Stimulated activated CD4-positive, alpha-beta T cell treated with anti-CD3 and anti-CD28 coated beads, Interleukin-1b, Interleukin-23, amount 100 ng/mL, for 48 hours (primary cell): ENCODE measurements around the gene ACIN1.

Experiments used
- DNase-seq: peaks from one replicate; pipeline ENCODE4 v3.0.0-alpha.2; 2020

The ACIN1 gene

DNA sequence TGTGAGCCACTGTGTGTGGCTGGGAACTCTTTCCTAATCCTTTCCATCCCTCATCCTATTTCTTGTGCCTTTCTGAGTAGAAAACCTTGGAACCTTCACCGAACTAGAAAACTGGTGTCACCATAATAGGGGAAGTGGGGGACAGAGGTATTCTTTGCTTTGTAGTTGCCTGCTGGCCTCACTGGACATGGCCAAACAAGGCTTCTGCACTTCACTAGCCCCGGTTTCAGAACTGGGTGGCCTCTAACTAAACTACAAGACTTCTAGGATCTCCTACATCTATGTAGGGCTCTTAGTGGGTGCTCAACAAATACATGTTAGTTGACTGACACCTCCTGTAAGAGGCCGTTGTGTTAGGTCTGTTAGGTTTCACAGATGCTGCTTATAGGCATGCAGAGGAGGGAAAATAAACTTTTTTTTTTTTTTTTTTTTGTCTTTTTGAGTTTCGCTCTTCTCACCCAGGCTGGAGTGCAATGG is 10.4 kb upstream of the ACIN1 start:
- no peak for DNase-seq

- DNase-seq, result no peak
Observed at GRCh38 chr14:23104591-23105347, 9.8 kb upstream of the ACIN1 start, which contains the start of gene CIROP. CIROP (minus strand) TSS chr14:23104989; CDS start chr14:23104920, 69 bp downstream.

DNA sequence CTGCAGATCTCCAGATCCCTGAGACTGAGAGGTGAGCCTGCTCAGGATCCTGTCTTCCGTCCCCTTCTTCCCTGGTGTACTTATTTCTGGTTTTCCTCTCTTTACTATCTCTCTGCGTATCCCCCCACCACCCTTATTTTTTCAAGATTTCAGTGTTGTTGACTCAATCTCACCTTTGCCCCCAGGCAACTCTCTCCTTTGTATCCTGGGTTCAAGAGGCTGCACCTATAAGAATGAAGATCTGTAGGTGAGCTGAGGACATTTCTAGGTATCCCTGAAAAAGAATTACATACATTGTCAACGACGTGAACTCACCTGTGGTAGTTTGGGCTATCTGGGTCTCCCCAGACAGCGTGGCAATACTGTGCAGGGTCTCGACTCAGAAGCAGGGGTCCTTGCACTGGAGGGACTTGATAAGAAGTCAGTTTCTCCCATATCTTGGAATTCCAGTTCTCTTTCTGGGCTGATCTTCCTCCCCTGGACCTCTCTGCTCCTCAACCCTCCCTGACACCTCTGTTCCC is 9.2 kb upstream of the ACIN1 start:
- DNase-seq, result no peak

- DNase-seq, result no peak
Observed at GRCh38 chr14:23103581-23103980, 8.6 kb upstream of the ACIN1 start.

DNA sequence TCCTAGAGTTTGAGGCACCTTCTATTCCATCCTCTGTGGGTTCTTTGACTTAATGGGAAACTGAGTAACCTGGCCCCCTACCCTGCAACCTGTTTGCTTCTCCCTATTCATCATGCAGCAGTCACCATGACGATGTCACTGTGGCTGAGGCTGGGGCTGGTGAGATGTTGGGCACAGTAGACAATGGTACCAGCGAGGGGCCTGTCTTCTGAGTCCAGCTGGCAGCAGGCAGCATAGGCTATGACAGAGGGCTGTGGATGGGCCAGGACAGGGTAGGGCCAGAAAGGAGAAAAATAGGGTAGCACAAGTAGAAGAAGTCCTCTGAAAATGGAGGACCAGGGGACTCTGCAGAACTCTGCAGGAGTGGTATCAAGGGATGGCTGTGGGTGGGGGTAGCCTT is 7.9 kb upstream of the ACIN1 start:
- no peak for DNase-seq

DNA sequence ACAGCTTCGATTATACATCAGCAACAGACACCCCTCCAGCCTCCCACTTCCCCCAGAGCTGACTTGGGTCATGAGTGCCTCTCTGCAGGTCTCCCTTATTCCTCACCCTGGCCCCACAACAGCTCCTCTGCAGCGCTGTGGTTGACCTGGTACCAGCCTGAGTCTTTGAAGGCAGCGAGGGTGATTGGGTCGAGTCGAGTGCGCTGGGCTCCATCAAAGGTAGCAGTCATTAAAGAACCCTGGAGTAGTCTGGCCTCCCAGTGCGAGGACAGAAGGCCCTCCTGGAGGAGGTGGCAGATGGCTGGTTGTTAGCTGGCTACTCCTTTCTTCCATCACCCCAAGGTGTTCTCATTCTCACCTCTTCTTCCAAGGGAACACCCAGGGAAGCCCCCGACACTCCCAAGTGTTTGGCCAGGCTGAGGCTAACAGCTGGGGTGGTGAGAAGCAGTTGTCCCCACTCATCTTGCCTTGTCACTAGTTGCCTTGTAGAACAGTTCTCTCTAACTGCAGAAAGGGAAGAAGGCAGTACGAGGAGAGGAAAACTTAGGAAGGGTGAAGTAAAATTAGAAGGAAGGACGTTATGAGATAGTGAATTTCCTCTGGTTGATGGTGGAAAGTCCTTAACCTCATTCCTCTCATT is 7.2 kb upstream of the ACIN1 start:
- DNase-seq, result no peak

DNA sequence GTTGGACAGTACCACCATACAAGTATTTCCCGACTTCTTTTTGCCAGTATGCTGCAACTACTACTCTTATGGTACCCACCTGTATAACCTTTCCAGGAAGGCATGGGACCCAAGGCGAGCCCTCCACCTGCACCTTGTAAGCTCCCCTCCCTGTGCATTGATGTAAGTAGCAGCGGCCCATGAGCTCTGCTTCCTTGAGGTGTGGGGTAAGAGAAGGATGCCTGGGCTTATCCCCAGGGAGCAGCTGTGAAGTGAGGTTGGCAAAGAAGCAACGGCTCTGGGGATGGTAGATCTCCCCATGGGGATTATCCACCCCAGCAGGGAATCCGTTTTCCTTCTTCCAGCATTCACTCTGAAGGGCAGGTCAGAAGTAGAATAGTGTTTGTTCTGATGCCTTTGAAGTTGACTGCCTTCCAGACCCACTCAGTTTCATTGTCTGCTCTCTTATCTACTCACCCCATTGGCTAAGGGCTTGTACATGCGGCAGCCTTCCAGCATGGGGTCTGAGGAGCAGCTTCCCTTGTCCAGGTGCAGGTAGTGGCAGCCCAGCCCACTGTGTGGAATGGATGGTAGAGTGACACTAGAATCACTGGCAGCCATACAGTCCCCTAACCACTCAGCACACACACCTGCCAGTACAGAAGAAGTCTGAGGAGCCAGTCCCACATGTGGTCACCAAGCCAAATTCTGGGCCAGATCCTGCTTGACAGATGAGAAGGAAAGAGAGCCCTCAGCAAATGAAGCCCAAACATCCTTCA is 6.5 kb upstream of the ACIN1 start:
- no peak for DNase-seq

DNA sequence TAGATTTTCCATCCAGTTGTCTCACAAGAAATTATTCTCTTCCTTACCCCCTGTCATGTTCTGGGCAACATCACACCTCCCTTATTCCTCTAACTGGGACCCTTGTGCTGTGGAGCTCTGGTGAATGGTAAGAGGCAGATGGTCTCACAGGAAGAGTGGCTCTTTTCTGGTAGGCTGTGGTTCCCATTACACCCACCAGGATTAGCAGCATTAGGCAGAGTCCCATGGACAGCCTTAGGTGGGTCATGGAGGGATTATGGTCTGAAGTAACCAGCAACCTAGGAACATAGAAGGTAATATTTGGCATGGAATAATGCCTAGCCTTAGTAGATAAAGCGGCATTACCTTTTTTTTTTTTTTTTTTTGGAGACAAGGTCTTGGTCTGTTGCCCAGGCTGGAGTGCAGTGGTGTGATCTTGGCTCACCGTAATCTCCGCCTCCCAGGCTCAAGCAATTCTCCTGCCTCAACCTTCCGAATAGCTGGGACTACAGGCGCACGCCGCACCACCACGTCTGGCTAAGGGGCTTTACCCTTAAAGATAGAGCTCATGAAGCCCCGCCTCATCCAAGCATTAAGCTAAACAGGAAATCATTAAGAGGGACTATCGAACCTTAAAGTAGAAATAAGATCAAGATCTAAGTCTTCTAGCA is 4.4 kb upstream of the ACIN1 start:
- no peak for DNase-seq

- no peak for DNase-seq
Observed at GRCh38 chr14:23097786-23098185, 2.9 kb upstream of the ACIN1 start.

- peak; percentile 99 for DNase-seq
Observed at GRCh38 chr14:23095196-23096108, 516 bp upstream of the ACIN1 start, which contains the start of gene C14orf119. C14orf119 (plus strand) TSS chr14:23095505; CDS start chr14:23097659, 2,154 bp downstream.

GRCh38 chr14:23093991-23094665 is 808 bp downstream of the ACIN1 start:
- no peak for DNase-seq

- DNase-seq, result no peak
Observed at GRCh38 chr14:23093526-23093925, 1.4 kb downstream of the ACIN1 start.

- DNase-seq, result no peak
Observed at GRCh38 chr14:23093104-23093503, 1.8 kb downstream of the ACIN1 start.

DNA sequence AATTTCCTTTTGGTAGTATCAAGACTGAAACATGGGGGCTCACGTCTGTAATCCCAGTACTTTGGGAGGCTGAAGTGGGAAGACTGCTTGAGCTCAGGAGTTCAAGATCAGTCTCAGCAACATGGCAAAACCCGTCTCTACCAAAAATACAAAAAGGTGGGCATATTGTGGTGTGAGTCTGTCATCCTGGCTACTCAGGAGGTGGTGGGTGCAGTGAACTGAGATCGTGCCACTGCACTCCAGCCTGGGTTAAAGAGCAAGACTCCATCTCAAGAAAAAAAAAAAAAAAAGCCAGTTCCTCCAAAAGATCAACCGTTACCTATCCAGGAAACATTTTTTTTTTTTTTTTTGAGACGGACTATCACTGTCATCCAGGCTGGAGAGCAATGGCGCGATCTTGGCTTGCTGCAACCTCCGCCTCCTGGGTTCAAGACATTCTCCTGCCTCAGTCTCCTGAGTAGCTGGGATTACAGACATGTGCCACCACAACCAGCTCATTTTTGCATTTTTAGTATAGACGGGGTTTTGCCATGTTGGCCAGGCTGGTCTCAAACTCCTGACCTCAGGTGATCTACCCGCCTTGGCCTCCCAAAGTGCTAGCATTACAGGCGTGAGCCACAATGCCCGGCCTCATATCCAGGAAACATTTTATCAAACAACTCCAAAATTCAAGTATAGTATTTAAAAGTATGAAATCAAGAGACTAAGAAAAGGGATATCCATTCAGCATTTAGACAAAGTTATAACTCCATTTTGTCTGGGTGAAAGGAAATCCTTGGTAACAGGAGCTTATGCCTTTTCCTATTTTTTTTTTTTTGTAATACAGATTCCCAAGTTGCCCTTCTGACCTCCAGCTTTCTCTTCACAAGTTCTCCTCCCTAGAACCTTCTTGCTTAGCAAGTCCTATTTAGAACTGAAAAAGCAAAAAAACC is 3.4 kb downstream of the ACIN1 start:
- no peak for DNase-seq

GRCh38 chr14:23090254-23090636 is 4.7 kb downstream of the ACIN1 start:
- DNase-seq, result no peak

GRCh38 chr14:23089498-23090253 is 5.3 kb downstream of the ACIN1 start:
- DNase-seq, result no peak

DNA sequence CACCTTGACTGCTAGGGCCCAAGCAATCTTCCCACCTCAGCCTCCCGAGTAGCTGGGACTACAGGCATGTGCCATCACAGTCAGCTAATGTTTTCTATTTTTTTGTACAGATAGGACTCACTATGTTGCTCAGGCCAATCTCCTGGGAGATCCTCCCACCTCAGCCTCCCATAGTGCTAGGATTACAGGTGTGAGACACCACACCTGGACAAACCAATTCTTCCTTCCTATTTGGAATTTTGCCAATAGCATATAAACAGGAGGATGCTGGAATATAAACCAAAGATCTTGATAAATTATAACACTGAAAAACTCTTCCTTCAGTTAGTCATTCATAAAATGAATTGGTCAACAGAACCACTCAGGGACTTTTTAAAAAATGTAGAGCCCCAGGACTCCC is 8.4 kb downstream of the ACIN1 start:
- no peak for DNase-seq

DNA sequence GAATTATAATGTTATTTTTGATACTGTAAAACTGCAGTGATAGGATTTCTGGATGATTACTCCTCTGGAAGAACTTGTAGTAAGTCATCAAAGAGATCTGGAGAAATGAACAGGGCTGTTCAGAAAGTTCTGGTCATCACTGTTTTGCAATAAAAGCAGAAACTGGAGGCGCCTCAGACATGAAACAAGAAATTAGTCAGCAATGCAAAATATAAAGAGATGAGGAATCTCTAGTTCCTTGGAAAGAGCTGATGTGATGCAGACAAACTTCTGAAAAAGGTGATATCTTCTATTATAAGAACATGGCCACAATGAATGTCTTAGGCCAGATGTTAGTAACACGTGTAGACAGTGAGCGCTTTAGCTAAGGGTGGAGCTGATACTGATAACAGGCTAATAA is 9.5 kb downstream of the ACIN1 start:
- peak; percentile 20 for DNase-seq

- no peak for DNase-seq
Observed at GRCh38 chr14:23080474-23080873, 14.5 kb downstream of the ACIN1 start.
